IPS DF 4.7 (cell line): ENCODE data around the gene MNAT1.
"Not testable (repeated sequence)": the region's sequence is repeated elsewhere in the genome, so short reads cannot be mapped to it uniquely, and the experiment has no call there.

ENCODE experiments used
- DNase-seq: peaks from one replicate; pipeline ENCODE4 v3.0.0-alpha.2; 2013; ENCODE audit warnings: low spot score; ENCODE audit errors: extremely low read depth

The MNAT1 gene

DNA sequence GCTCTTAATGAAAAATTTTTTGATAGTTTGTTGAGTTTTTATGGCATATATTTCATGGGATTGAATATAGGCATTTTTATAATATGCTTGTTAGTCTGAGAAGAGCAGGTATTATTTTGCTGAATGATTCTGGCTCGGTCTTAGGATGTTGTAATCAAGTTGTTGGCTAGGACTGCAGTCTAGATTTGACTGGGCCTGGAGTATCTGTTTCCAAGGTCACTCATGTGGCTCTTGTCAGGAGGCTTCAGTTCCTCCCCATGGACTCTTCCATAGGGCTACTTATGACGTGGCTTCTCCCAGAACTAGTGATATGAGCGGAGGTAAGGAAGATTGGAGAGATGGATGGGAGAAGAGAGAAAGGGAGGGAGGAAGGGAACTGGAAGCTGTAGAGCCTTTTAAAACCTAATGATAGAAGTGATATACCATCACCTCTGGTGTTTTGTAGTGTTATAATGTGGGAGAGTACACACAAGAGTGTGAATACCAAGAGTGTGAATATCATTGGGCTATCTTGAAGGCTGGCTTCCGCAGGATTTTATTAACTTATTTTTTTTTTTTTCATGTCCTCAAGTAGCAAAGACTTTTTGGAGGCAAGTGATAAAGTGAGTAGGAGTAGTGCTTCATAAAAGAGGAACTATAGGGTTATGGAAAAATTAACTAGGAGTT, 4.4 kb downstream of the MNAT1 start:
- DNase-seq = no peak

DNA sequence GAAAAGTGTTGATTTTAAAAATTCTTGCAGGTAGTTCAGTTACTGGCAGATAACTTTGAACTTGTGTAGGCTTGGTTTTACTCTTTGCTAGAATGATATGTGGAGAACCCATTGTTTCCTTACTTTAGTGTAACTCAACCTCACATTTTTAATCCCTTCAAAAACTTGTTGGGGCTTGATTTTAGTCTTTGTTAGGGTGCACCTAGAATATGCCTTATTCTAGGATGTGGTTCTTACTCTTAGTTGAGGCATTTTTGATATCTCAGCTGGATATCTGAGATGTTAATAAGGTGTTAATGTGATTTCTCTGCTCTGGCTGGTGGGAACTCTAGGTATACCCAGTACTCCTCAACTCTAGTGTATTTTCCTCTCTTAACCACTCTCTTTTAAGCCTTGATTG, 10.0 kb downstream of the MNAT1 start:
- DNase-seq = no peak

DNA sequence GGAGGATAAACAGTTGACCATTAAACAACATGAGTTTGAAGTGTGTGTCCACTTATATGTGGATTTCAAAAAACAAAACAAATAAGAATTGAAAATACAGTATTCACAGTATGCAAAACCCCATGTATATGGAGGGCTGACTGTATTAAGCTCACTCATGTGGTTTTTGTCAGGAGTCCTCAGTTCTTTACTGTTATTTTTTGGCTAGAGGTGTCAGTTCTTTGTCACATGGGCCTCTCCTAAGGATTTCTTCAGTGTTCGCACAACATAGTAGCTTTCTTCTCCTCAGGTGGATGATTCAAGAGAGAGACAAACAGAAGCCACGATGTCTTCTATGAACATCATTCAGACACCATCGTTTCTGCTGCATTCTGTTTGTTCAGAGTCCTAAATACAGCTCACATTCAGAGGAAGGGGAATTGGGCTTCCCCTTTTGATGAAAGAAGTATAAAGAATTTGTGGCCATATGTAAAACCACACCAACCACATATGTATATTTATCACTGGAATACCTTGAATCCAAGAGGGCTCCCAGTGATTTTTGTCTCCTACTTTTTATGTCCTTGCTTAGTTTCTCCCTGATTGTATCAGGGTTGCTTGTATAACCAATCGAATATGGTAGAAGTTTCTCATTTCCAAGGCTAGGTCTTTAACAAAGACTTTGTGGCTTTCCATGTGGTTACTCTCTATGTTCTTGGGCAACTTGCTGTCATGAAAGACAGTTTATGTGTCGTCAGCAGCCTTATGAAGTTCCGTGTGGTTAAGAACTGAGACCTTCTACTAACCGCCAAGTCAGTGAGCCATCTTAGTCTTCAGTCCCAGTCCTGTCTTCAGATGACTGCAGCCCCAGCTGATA, 18.9 kb downstream of the MNAT1 start:
- DNase-seq = no peak

DNA sequence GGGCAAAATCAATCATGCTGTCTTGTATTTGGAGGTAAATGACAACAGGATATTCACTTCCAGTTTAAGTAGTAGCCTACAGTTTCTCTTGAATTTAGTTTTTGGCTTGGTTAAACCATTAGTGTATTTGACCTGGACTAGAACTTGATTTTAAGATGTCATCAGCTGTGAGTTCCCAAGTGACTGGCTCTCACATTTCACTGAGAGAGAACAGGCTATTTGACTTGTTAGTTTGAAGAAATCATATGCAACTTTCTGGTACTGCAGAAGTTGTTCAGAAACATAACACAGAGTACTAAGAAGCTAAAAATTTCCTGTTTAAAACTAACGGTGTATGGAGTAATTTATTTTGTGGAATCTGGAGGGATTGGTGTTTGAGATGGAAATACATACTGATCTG, 22.3 kb downstream of the MNAT1 start:
- DNase-seq = no peak

DNA sequence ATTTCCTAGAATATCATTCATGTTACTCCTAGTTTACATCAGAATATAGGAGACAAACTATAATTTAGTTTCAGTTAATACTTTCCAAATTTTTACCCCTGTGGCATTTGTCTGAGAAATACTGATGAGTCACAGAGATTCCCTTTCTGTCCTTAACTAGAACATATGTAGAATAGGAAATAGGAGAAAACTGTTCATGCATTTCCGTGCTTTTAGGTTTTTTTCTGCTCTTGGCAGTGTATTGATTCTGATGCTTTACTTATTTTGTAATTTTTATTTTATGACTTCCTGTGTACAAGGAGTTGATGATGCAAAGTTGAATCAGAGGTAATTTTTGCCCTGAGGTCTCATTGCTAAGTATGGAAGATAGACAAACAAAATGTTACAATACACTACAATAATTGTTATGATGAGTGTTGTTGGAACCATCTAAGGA, 23.0 kb downstream of the MNAT1 start:
- no peak for DNase-seq

DNA sequence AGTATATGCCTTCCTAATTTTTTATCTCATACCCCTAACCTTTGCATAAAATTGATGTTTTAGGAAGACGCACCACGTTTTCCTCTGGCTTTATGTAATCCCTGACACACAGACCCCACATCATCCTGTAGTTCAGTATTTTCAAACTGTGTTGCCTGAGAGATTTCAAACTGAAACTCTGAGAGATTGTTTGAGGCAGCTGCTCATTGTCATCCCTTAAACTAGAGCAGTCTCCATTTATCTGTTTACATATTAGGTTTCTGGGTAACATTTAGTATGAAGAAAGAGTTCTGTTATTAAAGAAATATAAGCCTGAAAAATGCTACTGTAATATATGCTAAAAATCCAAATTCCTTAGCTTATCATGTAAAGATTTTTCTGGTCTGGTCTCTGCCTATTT, 24.3 kb downstream of the MNAT1 start:
- DNase-seq = no peak

DNA sequence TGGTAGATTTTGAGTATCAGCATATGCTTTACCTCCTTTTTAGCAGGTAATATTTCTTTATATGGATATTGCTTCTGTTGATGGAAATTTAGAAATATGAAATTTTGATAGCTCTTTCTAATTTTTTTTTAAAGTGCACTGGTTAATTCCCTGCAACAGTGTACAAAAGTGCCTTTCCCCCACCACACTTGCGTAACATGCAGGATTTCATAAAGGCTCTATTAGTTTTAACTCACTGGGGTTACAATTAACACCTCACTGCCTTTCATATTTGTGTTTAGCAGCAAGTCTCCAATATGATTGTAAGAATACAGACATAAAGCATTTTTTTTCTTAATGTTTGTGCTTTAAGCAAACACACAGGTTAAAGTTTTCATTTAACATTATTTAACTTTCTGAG, 25.6 kb downstream of the MNAT1 start:
- DNase-seq = no peak

DNA sequence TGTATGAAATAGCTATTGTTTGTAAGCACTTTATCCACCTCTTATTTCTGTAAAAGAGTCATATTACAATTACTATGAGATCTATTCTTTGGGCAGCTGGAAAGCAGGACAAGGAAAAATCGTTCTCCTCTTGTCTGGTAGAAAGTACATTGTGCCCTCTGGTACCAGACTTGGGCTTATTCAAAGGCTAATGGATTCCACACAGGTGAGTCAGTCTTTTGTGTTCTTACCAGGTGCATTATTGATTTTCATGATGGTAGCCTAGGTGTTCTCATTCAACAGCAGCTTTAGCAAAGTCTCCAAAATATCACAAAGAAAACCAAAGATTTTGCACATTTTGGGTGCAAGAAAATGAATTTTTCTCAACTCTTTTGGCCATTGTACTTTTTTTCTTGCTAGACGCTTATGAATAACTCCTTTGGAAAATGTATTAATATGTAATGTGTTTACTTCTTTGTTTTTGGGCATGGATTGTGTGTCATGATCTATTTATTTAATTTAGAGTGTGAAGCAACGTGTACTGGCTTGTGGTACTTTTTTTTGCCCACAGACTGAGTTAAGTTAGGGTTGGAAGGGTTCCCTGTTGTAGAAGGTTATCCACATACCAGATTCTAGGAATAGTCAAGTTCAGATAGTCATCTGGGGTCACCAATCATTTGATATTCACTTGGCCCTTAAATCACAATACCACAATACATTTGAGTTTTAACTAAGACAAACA, 26.2 kb downstream of the MNAT1 start:
- peak; percentile 83 for DNase-seq

DNA sequence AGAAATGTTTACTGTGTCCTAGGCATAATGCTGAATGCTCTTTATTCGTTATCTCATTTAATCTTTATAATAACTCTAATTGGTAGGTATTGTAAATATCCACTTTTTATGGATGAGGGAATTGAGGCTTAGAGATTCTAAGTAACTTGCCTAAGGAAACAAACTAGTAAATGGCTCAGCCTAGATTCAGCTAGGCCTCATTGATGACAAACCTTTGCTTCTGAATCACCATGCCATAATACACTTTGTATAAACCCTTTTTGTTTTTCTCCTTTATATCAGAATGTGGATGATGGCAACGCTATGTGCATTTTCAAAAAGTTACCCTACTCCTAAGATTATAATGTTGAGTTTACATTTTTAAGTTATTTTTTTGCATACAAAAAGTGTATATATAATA, 34.0 kb downstream of the MNAT1 start:
- no peak for DNase-seq

DNA sequence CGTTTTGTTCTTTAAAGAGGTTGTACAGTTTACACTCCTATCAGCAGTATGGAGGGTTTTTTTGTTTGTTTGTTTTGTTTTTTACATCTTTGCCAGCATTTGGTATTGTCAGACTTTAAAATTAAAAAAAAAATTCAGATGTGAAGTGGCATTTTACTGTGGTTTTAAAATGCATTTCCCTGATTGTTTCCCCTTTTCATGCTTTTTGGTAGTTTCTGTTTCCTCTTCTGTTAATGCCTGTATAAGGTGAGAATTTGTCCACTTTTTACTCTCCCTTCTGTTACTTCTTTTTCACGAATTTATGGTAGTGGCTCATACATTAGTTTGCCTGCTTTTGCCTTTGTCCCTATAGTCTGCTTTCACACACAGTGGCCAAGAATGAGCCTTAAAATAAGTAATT, 36.6 kb downstream of the MNAT1 start:
- no peak for DNase-seq

DNA sequence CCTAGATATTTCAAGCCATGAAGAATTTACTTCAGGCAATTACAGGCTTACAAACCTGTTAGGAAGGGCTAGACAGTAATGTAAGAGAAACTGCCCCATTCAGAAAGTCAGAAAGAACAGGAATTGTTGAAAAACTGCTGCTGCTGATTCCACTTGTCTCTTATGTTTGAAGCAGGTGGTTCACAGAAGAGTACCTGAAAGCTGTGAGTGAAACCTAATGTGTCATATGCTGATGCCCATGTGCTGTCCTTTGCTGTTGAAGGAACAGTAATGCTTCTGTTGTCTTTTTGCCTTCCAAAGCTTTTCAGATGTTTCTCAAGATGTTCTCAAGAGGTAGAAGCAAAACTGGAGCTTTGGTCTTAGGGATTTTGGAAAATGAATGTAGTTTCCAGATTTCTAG, 39.0 kb downstream of the MNAT1 start:
- no peak for DNase-seq

DNA sequence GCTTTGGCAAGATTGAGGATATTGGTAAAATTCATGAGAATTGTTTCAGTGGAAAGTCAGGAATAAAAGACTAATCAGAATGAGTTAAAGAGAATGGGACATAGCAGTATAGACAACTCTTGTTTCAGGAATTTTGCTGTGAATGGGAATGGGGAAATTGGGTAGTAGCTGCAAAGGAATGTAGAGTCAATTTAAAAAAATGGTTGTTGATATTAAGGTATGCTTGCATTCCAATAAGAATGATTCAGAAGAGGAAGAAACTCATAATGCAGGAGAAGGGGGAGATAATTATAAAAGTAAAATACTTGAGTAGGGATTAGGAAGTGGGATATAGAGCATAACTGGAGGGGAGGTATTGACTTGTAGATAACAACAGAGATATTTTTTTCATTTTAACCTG, 40.7 kb downstream of the MNAT1 start:
- DNase-seq = no peak

DNA sequence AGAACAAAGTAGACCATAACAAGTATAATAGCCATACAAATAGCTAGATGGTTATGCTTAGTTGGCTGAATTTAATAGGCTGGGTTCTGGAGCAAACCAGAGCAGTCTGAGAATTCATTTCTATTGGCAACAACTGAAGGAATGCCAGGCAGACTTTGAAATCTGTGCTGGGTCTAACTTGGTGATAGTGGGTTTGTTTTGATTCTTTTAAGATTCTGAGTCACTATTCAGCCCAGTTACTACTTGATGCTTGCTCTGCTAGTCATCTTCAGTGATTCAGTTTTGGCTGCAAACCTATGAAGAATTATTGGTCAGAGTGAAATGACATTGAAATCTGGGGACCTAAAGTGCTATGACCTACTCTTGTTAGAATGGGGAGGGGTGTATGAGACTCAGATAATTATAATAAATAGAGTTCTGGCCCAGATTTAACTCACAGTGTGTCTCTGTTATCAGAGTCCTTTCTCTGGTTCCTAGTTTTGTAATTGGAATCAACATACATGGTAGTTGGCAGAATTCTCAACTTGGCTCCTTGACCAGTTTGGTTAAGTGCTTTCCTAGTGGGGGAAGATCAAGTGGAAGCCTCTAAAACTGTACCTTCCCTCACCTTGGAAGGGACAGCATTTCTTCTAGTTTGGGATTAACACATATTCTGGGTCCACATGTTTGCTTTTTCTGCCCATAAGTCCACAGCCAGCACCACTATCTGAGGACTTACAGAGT, 43.5 kb downstream of the MNAT1 start:
- no peak for DNase-seq

DNA sequence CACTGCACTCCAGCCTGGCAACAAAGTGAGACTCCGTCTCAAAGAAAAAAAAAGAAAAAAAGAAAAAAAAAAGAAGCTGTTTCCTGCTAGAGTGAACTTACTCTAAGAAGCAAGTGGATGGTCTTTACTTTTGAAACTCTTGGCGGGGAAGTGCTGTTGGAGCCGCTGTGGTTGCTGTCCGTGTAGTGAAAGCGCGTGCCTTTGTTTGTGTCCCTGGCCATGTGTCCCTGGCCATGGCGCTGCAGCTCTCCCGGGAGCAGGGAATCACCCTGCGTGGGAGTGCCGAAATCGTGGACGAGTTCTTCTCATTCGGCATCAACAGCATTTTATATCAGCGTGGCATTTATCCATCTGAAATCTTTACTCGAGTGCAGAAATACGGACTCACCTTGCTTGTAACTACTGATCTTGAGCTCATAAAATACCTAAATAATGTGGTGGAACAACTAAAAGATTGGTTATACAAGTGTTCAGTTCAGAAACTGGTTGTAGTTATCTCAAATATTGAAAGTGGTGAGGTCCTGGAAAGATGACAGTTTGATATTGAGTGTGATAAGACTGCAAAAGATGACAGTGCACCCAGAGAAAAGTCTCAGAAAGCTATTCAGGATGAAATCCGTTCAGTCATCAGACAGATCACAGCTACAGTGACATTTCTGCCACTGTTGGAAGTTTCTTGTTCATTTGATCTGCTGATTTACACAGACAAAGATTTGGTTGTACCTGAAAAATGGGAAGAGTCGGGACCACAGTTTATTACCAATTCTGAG, 45.4 kb downstream of the MNAT1 start:
- not testable (repeated sequence) for DNase-seq

DNA sequence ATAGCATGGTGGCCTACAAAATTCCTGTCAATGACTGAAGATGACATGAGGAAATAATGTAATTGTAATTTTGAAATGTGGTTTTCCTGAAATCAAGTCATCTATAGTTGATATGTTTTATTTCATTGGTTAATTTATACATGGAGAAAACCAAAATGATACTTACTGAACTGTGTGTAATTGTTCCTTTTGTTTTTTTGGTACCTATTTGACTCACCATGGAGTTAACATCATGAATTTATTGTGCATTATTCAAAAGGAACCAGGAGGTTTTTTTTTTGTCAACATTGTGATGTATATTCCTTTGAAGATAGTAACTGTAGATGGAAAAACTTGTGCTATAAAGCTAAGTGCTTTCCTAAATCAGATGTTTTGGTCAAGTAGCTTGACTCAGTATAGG, 46.0 kb downstream of the MNAT1 start:
- DNase-seq = not testable (repeated sequence)

DNA sequence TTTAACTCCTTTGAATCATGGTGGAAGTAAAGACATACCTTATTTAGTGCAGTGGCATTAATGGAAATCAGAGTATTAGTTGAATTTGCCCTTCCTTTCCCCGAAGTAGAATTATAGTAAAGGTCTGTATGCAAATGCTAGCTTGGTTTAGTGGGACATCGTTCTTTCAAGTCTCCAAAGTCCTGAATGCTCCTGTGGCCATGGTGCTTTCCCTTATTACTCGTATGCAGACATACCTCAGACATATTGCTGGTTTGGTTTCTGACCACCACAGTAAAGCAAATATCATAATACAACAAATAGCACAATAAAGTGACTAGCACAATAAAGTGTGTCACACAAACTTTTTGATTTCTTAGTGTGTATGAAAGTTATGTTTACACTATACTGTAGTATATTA, 52.3 kb downstream of the MNAT1 start:
- DNase-seq = no peak

DNA sequence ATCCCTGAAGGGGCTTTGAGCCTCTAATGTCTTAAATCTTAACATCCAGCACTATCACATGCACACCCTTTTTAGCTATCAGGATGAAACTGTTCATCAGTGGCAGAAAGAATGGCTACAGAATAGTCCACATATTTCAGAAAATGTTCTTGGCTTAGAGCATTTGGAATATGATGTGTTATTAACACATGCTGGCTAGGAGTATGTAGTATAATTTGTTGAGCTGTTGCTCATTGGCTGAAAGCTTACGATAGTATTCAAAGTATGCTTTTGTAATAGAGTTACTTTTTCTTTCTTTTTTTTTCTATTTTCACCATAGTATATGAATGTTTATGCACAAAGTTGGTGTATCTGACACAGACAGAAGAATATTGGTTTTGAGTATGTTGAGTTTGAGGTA, 55.1 kb downstream of the MNAT1 start:
- DNase-seq = no peak

DNA sequence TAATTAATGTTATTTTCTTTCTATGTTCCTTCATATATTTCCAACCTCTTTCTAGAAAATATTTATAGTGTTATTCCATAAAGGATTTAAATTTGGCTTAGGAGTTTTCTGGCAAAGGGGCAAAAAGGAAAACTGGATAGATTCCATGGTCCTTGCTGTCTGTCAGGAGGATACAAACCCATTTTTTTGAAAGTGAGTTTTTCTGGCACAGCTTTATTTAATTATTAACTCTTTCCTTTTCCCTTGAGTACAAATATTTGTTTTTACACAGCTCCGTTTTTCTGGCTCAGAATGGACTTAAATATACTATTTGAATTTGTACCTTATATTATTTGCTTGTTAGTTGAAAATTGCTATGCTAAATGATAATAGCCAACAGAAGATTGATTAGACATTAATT, 56.3 kb downstream of the MNAT1 start:
- DNase-seq = no peak

DNA sequence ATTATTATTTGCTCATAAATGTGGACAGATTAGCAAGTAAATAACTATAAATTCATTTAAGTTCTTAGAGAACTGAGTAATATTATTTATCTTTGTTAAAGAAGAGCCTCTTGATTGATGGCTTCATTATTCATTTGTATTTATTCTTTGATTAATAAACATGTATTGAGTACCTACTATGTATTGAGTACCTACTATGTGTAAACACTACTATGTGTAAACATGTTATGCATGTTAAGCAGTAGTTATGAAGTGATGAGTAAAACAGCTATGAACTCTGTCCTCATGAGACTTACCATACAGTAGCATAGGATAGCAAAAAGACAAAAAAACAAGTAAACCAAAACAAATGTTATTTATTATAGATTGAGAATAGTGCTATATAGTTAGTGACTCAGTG, 61.9 kb downstream of the MNAT1 start:
- no peak for DNase-seq

DNA sequence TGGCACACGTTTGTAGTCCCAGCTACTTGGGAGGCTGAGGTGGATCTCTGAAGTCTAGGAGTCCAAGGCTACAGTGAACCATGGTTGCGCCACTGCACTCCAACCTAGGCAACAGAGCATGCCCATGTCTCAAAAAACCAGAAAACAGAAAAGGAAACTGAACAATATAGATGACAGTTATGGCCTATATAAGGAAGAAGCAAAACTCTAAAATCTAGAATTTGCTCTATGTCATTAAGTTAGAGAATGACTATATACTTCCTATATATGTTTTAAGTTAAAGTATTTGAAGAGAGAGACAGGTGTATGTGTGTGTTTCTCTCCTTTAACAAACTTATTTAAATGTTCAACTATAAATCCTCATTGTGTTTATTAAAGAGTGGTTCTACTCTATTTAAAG, 65.8 kb downstream of the MNAT1 start:
- no peak for DNase-seq

DNA sequence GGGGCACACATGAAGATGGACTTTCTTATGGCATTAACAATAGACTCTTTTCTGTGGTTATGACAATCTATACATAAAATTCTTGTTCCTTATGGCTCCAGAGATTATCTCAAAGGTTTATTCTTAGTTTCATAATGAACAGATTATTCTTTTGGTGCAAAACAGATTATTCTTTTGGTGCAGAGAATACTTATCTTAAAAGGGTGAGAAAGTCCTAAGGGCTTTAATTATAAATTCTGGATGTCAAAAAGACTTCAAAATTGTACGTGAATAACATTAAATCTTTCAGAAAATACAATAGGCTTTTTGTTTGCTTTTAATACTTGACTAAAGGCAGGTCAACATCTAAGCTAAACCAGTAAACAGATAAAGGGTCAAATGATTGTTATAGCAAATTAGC, 69.3 kb downstream of the MNAT1 start:
- DNase-seq = no peak
